ENCODE measurements around the gene ADAMTS13.

Gene ADAMTS13

DNA sequence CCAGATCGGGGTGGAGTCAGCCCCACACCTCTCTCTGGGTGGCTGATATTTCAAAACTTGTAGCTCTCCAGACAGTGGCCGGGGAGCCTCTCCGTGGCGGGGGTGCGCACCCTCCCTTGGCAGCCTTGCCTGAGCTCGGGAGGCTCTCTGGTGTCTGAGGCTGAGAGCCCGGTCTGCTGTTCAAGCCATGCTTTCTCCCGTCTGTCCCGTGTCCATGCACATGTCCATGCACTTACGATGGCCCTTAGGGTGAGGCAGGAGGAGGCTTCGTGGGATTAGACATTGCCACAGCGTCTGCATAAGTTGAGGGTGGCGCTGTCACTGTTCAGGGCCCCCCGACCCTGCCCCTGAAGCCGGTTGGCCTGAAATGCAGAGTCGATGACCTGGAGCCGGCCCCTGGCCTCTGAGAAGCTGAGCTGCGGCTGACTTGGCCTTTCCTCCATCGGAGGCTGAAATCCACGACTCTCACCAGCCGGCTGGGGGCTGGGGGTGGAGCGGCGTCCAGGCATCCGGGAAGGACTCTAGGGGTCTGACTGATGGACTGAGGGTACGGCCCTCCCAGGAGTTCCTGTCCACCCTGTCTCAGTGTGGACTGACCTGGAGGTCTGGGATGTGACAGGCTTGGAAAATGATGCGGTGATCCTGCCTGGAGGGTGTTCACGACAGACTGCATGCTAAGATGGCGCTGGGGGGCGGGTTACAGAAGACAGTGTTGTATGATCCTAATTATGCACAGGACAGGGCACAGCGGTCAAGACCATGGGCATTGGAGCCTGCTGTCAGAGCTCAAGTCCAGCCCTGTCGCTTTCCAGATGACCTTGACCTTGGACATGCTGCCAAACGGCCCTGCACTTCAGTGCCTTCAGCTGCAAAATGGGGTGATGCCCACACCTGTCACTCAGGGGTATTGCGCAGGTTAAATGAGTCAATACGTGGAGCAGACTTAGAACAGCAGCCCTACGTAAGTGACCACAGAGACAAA lies 75.0 kb downstream of the ADAMTS13 start:
- H3K27me3 ChIP-seq (ENCODE audit: control insufficient read depth, insufficient read depth, low read length): no peaks in the 10 kb centered on the region
- no peak overlapping the region for H3K9ac ChIP-seq (ENCODE audit: low read length)
- H3K36me3 ChIP-seq (ENCODE audit: control insufficient read depth, low read depth, low read length): no peaks in the 10 kb centered on the region
- no peak overlapping the region for H3K27ac ChIP-seq (ENCODE audit: low read length)
- H3K9me3 ChIP-seq (ENCODE audit: control insufficient read depth, low read depth, low read length): no peaks in the 10 kb centered on the region
- no peak overlapping the region for H3K4me3 ChIP-seq (ENCODE audit: low read length)
- H3K4me1 ChIP-seq (ENCODE audit: control insufficient read depth, low read depth, low read length): no peaks in the 10 kb centered on the region

DNA sequence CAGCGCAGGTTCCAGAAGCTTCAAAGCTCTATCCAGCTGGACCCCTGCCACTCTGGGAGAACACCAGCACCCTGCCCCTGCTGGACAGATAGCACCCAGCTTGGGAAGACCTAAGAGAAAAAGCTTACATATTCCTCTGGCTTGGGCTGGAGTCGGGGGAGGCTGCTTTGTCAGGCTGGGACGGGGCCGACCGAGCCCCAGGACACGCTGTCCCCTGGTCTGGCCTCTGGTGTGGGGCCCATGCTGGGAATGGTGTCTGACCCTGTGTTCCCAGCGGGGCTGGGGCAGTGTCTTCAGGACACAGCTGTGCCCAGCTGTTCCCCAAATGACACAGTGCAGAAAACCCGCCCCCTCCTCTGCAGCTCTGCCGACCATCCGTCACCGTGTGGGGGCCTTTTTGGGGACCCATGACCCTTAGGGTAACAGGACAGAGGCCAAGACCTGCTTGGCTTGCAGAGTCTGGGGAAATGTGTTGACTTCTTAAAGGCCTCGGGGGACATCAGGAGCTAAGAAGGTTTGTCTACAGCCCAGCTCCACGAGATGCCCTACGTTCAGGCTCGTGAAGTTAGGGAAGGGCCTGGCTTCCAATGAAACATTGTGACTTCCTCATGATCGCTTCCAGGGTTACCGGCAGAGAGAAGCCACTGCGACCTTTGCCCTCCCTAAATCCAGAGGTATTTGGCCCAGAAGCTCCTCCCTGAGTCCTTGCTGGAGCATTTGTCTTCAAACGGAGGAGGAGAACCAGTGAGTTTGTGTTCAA lies 77.1 kb downstream of the ADAMTS13 start:
- Histone ChIP-seq H3K27me3 (ENCODE audit: control insufficient read depth, insufficient read depth, low read length) (no peaks in the 10 kb centered on the region), H3K9ac (ENCODE audit: low read length) (no peak overlapping the region)

GRCh38 chr9:133499892-133500270 lies 77.7 kb downstream of the ADAMTS13 start:
- no peaks in the 10 kb centered on the region for H3K9me3 ChIP-seq (ENCODE audit: control insufficient read depth, low read depth, low read length)
- no peak overlapping the region for H3K9ac ChIP-seq (ENCODE audit: low read length)
- no peak overlapping the region for H3K27ac ChIP-seq (ENCODE audit: low read length)
- H3K4me3 ChIP-seq (ENCODE audit: low read length): no peak overlapping the region
- H3K27me3 ChIP-seq (ENCODE audit: control insufficient read depth, insufficient read depth, low read length): no peaks in the 10 kb centered on the region
- no peaks in the 10 kb centered on the region for H3K36me3 ChIP-seq (ENCODE audit: control insufficient read depth, low read depth, low read length)
- no peaks in the 10 kb centered on the region for H3K4me1 ChIP-seq (ENCODE audit: control insufficient read depth, low read depth, low read length)

More for the DNA sequence above, 77.1 kb downstream of the ADAMTS13 start:
- Histone ChIP-seq H3K27ac (ENCODE audit: low read length) (no peak overlapping the region), H3K4me3 (ENCODE audit: low read length) (no peak overlapping the region), H3K9me3 (ENCODE audit: control insufficient read depth, low read depth, low read length) (no peaks in the 10 kb centered on the region), H3K4me1 (ENCODE audit: control insufficient read depth, low read depth, low read length) (no peaks in the 10 kb centered on the region), H3K36me3 (ENCODE audit: control insufficient read depth, low read depth, low read length) (no peaks in the 10 kb centered on the region)

DNA sequence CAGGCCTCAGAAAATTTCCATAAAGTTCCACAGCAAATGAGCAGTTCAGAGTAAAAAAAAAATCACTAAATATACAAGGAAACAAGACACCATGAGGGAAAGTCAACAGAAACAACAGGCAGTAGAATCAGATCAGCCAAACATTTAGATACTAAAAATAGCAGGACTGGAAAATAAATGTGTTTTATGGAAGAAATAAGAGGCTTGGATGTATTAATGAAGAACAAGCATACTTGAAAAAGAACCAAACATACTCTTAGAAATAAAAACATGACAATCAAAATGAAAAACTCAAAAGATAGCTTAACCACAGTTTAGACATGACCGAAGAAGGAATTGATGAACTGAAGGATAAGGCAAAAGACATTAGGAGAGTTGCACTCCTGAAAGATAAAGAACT lies 79.9 kb downstream of the ADAMTS13 start:
- H3K27ac ChIP-seq (ENCODE audit: low read length): no peak overlapping the region
- H3K9me3 ChIP-seq (ENCODE audit: control insufficient read depth, low read depth, low read length): no peaks in the 10 kb centered on the region
- no peak overlapping the region for H3K9ac ChIP-seq (ENCODE audit: low read length)
- no peak overlapping the region for H3K4me3 ChIP-seq (ENCODE audit: low read length)
- no peaks in the 10 kb centered on the region for H3K27me3 ChIP-seq (ENCODE audit: control insufficient read depth, insufficient read depth, low read length)
- no peaks in the 10 kb centered on the region for H3K36me3 ChIP-seq (ENCODE audit: control insufficient read depth, low read depth, low read length)
- no peaks in the 10 kb centered on the region for H3K4me1 ChIP-seq (ENCODE audit: control insufficient read depth, low read depth, low read length)

GRCh38 chr9:133505186-133505830 lies 83.1 kb downstream of the ADAMTS13 start:
- Histone ChIP-seq H3K9ac (ENCODE audit: low read length) (no peak overlapping the region), H3K36me3 (ENCODE audit: control insufficient read depth, low read depth, low read length) (no peaks in the 10 kb centered on the region), H3K27ac (ENCODE audit: low read length) (no peak overlapping the region), H3K4me3 (ENCODE audit: low read length) (no peak overlapping the region), H3K4me1 (ENCODE audit: control insufficient read depth, low read depth, low read length) (peaks cover 14% of the 10 kb centered on the region), H3K27me3 (ENCODE audit: control insufficient read depth, insufficient read depth, low read length) (no peaks in the 10 kb centered on the region), H3K9me3 (ENCODE audit: control insufficient read depth, low read depth, low read length) (no peaks in the 10 kb centered on the region)

DNA sequence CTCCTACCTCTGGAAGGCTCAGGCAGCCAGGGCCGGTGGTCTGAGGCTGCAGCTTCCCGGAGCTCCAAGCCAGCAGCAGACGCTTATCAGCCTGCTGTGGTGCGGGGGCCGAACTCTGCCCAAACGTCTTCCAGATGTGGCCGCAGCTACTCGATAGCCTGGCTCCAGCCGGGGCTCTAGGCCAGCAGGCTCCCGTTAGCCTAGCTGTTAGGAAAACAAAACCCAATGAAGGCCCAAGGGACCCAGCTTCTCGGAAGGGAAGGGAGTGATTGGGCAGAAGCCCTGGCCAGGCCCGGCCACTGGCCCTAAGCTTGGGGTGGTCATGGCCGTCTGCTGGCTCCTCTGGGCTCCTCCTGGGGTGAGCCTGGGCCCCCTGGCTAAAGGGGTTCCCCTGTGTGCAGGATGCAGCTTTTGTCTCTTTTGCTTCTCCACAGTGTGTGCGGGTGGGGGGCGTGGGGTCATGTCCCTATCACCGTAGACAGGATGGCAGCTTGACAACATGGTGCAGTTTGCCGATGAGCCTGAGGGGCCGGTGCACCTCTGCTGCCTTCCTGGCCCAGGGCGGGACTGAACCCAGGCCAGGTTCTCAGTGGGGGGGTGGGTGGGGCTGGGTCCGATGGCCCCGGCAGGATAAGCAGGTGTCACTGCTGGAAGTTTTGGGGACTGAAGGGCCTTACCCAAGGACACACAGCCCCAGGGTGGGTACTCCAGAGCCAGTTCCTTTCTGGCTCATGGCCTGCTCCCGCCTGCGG lies 83.9 kb downstream of the ADAMTS13 start:
- Histone ChIP-seq H3K9me3 (ENCODE audit: control insufficient read depth, low read depth, low read length) (no peaks in the 10 kb centered on the region), H3K9ac (ENCODE audit: low read length) (no peak overlapping the region), H3K36me3 (ENCODE audit: control insufficient read depth, low read depth, low read length) (no peaks in the 10 kb centered on the region), H3K4me3 (ENCODE audit: low read length) (no peak overlapping the region), H3K27ac (ENCODE audit: low read length) (no peak overlapping the region), H3K27me3 (ENCODE audit: control insufficient read depth, insufficient read depth, low read length) (no peaks in the 10 kb centered on the region), H3K4me1 (ENCODE audit: control insufficient read depth, low read depth, low read length) (peaks cover 14% of the 10 kb centered on the region)

DNA sequence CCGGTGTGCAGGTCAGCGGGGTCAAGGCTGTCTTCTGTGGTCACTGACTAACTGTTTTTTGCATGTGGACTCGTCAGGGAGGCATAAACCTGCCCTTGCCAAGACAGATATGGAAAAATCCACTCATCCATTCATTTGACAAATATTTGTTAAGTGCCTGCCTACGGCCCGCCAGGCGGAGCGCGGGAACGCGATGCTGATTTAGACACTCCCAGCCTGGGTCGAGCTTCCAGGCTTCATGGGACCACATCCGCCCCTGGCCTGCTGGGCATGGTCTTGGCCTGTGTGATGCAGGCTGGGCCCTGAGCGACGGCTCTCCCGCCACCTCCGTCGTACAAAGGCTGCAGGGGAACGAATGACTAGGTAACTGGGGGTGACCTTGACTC lies 84.5 kb downstream of the ADAMTS13 start:
- Histone ChIP-seq H3K36me3 (ENCODE audit: control insufficient read depth, low read depth, low read length) (no peaks in the 10 kb centered on the region), H3K4me1 (ENCODE audit: control insufficient read depth, low read depth, low read length) (peaks cover 14% of the 10 kb centered on the region), H3K4me3 (ENCODE audit: low read length) (no peak overlapping the region), H3K9ac (ENCODE audit: low read length) (no peak overlapping the region), H3K27ac (ENCODE audit: low read length) (no peak overlapping the region), H3K27me3 (ENCODE audit: control insufficient read depth, insufficient read depth, low read length) (no peaks in the 10 kb centered on the region), H3K9me3 (ENCODE audit: control insufficient read depth, low read depth, low read length) (no peaks in the 10 kb centered on the region)

GRCh38 chr9:133507246-133507965 lies 85.2 kb downstream of the ADAMTS13 start:
- Histone ChIP-seq H3K27me3 (ENCODE audit: control insufficient read depth, insufficient read depth, low read length) (no peaks in the 10 kb centered on the region), H3K9ac (ENCODE audit: low read length) (no peak overlapping the region), H3K4me1 (ENCODE audit: control insufficient read depth, low read depth, low read length) (peaks cover 14% of the 10 kb centered on the region), H3K4me3 (ENCODE audit: low read length) (no peak overlapping the region), H3K36me3 (ENCODE audit: control insufficient read depth, low read depth, low read length) (no peaks in the 10 kb centered on the region), H3K27ac (ENCODE audit: low read length) (no peak overlapping the region), H3K9me3 (ENCODE audit: control insufficient read depth, low read depth, low read length) (no peaks in the 10 kb centered on the region)

GRCh38 chr9:133508046-133508445 lies 85.9 kb downstream of the ADAMTS13 start:
- no peaks in the 10 kb centered on the region for H3K9me3 ChIP-seq (ENCODE audit: control insufficient read depth, low read depth, low read length)
- no peaks in the 10 kb centered on the region for H3K27me3 ChIP-seq (ENCODE audit: control insufficient read depth, insufficient read depth, low read length)
- peaks cover 14% of the 10 kb centered on the region for H3K4me1 ChIP-seq (ENCODE audit: control insufficient read depth, low read depth, low read length)
- H3K9ac ChIP-seq (ENCODE audit: low read length): no peak overlapping the region
- no peak overlapping the region for H3K27ac ChIP-seq (ENCODE audit: low read length)
- H3K4me3 ChIP-seq (ENCODE audit: low read length): no peak overlapping the region
- H3K36me3 ChIP-seq (ENCODE audit: control insufficient read depth, low read depth, low read length): no peaks in the 10 kb centered on the region
